ENCODE data around the gene KRT13. TPM values are rescaled to one million over a fixed set of nuclear protein-coding genes. Genes with fewer than 3 reads are reported as not detected.

Gene KRT13
- total and polyA plus RNA-seq, 11 donors = 0.31 to 4.1 TPM; not detected in 9

DNA sequence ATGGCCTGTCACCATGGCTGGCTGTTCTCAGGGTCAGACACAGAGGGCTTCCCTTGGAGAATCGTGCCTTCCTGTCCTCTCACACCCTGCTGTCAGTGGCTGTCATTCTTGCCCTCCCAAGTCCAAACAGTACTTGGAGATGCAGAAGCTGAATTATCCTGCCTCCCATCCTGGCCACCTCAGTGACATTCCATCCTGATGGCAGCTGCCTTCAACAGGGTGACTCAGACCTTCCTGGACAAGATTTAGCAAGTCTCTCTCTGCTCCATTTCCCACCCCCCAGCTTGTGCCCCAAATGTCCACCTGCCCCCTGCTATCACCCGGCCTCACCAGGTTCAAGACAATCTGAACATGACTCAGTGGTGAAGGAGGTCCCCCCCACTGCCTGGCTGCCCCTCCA is 10.9 kb downstream of the KRT13 start:
- peak in 2 of 4 donors; percentile 77 to 81 for ATAC-seq
- WGBS, 4 donors = 38 to 64% (median 51%) methylated on average over 2 of the region's 2 CpGs
- H3K4me1 ChIP-seq = peaks cover 0 to 51% (median 0%) of the 10 kb centered on the region in 12 donors
- no peaks in the 10 kb centered on the region for H3K36me3 ChIP-seq
- no peak for DNase-seq
- no peak overlapping the region for H3K27ac ChIP-seq
- H3K9me3 ChIP-seq = no peaks in the 10 kb centered on the region
- peaks cover 0 to 4% (median 0%) of the 10 kb centered on the region in 9 donors for H3K27me3 ChIP-seq
- H3K4me3 ChIP-seq = no peak overlapping the region
- no peak for TF ChIP-seq POLR2A (IDR thresholded peaks at IDR 0.05)
- TF ChIP-seq, protein P1, sequence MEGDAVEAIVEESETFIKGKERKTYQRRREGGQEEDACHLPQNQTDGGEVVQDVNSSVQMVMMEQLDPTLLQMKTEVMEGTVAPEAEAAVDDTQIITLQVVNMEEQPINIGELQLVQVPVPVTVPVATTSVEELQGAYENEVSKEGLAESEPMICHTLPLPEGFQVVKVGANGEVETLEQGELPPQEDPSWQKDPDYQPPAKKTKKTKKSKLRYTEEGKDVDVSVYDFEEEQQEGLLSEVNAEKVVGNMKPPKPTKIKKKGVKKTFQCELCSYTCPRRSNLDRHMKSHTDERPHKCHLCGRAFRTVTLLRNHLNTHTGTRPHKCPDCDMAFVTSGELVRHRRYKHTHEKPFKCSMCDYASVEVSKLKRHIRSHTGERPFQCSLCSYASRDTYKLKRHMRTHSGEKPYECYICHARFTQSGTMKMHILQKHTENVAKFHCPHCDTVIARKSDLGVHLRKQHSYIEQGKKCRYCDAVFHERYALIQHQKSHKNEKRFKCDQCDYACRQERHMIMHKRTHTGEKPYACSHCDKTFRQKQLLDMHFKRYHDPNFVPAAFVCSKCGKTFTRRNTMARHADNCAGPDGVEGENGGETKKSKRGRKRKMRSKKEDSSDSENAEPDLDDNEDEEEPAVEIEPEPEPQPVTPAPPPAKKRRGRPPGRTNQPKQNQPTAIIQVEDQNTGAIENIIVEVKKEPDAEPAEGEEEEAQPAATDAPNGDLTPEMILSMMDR (IDR thresholded peaks at IDR 0.05) = no peak
- intact Hi-C loops (cut with DNase I) = loop anchor here in 3 of 10 donors (10.0 kb wide), 2 partner anchors 90 to 590 kb away; no protein-coding TSS in a partner anchor

DNA sequence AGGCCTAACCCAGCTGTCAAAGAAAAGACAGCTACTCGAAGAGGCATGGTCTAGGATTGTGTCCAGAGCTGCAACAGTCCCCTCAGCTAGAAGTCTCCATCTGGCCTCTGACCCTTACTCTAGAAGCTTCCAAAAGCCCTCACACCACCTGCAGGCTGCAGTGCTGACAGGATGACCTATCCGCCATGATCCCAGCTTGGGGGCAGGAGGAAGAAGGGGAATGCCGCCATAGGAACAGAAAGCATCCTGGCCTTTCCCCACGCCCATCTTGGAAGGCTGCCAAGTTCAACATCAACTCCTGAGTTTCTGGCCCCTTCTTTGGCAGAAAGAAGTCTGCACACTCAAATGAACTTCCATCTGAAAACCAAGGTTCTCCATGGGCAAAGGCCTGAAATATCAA is 12.6 kb downstream of the KRT13 start:
- ATAC-seq (no peak), DNase-seq (peak in 2 of 5 donors; percentile 34 to 38)
- 31 to 41% (median 36%) methylated on average over 4 of the region's 4 CpGs for WGBS, 4 donors
- H3K27me3 ChIP-seq = peaks cover 0 to 5% (median 0%) of the 10 kb centered on the region in 9 donors
- TF ChIP-seq, protein P1 (IDR thresholded peaks at IDR 0.05) = no peak
- TF ChIP-seq POLR2A (IDR thresholded peaks at IDR 0.05) = no peak
- peak overlapping the region in 1 of 12 donors; percentile 62 for H3K27ac ChIP-seq
- intact Hi-C loops (cut with DNase I) = loop anchor here in 3 of 10 donors (10.0 kb wide), 2 partner anchors 88 to 588 kb away; no protein-coding TSS in a partner anchor
- H3K36me3 ChIP-seq = no peaks in the 10 kb centered on the region
- no peaks in the 10 kb centered on the region for H3K9me3 ChIP-seq
- H3K4me1 ChIP-seq = peaks cover 0 to 42% (median 0%) of the 10 kb centered on the region in 12 donors
- no peak overlapping the region for H3K4me3 ChIP-seq

DNA sequence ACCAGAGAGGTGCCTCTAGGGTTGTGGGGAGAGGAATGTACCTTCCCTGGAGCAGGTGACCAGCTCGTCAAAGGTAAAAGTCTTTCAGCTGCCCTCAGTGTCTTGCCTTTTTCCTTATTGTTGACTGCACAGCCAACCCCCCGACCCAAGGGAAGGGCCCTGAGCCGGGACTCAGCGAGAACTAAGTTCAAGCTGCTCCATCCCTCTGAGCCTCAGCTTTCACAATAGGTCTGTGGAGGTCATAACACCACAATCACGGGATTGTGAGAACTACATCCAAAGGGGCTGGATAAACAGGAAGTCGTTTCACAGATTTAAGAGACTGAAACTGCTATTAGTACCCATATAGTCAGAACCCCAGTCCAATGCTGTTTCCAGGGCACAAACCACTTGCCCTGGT is 13.1 kb downstream of the KRT13 start:
- peak overlapping the region in 1 of 12 donors; percentile 62 for H3K27ac ChIP-seq
- H3K27me3 ChIP-seq = peaks cover 0 to 5% (median 0%) of the 10 kb centered on the region in 9 donors
- peaks cover 0 to 37% (median 0%) of the 10 kb centered on the region in 12 donors for H3K4me1 ChIP-seq
- no peaks in the 10 kb centered on the region for H3K9me3 ChIP-seq
- DNase-seq (no peak), ATAC-seq (peak in 1 of 4 donors; percentile 19)
- WGBS, 4 donors = 53 to 71% (median 57%) methylated on average over 6 of the region's 6 CpGs
- intact Hi-C loops (cut with DNase I) = loop anchor here in 3 of 10 donors (10.0 kb wide), 2 partner anchors 88 to 588 kb away; no protein-coding TSS in a partner anchor
- no peak overlapping the region for H3K4me3 ChIP-seq
- H3K36me3 ChIP-seq = no peaks in the 10 kb centered on the region
- TF ChIP-seq, protein P1 (IDR thresholded peaks at IDR 0.05) = no peak
- no peak for TF ChIP-seq POLR2A (IDR thresholded peaks at IDR 0.05)

DNA sequence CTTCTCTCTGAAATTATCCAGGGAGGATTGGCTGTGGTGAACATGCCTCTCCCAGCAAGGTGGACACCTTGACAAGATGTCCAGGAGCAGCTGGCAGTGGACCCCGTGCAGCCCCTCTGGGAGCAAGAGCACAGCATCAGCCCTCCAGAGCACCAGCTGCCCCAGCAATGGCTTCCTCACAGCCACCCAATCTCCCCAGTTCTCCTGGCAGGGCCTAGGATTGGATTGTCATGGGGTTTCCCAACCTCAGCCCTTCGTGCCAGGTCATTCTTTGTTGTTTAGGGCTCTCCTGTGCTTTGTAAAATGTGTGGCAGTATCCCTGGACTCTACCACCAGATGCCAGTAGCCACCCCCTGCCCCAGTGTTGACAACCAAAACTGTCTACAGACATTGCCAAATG is 13.9 kb downstream of the KRT13 start:
- 68 to 100% (median 90%) methylated on average over 2 of the region's 2 CpGs for WGBS, 4 donors
- H3K4me3 ChIP-seq = no peak overlapping the region
- intact Hi-C loops (cut with DNase I) = loop anchor here in 3 of 10 donors (10.0 kb wide), 2 partner anchors 87 to 587 kb away; no protein-coding TSS in a partner anchor
- no peak for DNase-seq
- peaks cover 0 to 29% (median 0%) of the 10 kb centered on the region in 12 donors for H3K4me1 ChIP-seq
- no peaks in the 10 kb centered on the region for H3K9me3 ChIP-seq
- H3K27me3 ChIP-seq = peaks cover 0 to 5% (median 0%) of the 10 kb centered on the region in 9 donors
- no peak overlapping the region for H3K27ac ChIP-seq
- TF ChIP-seq, protein P1 (IDR thresholded peaks at IDR 0.05) = no peak
- TF ChIP-seq POLR2A (IDR thresholded peaks at IDR 0.05) = no peak
- H3K36me3 ChIP-seq = no peaks in the 10 kb centered on the region
- no peak for ATAC-seq

Measured in heart left ventricle (tissue), 16 donors.